HG03565 (cell line): ENCODE measurements around the gene MAN1C1.

Source experiments
- ATAC-seq: cut with Tn5 transposase; IDR thresholded peaks from one replicate; pipeline ENCODE4 v1.9.1; 2021; ENCODE audit warnings: mild to moderate bottlenecking, moderate library complexity; ENCODE audit not compliant: unreplicated experiment

MAN1C1 gene

GRCh38 chr1:25750923-25751605 lies 134.5 kb downstream of the MAN1C1 start:
- no peak for ATAC-seq

- no peak for ATAC-seq
Observed at GRCh38 chr1:25754470-25755181, 138.0 kb downstream of the MAN1C1 start.

DNA sequence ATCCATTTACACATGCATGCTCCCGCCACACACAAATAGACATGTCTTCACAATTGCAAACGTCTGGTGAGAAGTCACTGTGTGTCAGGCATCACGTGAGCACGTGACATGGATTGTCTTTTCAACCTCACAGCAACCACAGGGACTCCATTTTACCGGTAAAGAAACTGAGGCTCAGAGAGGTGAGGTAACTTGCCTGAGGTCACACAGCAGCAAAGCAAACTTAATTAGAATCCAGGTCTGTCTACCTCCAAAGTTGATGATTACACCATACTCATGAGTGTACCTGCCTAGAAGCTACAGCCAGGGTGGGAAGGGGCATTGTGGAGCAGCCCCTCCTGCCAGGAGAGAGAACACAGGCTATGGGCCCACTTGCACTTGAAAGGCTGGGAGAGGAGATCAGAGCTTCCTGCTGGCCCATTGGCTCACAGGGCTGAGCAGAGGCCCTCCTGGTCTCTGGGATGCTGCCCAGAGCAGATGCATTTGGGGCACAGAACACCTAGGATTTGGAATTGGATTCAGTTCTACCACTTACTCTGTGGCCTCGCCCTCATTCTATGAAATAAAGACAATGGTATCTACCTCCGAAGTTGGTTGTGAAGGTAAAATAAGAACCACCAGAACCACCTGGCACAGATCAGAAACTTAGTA lies 139.0 kb downstream of the MAN1C1 start:
- no peak for ATAC-seq

DNA sequence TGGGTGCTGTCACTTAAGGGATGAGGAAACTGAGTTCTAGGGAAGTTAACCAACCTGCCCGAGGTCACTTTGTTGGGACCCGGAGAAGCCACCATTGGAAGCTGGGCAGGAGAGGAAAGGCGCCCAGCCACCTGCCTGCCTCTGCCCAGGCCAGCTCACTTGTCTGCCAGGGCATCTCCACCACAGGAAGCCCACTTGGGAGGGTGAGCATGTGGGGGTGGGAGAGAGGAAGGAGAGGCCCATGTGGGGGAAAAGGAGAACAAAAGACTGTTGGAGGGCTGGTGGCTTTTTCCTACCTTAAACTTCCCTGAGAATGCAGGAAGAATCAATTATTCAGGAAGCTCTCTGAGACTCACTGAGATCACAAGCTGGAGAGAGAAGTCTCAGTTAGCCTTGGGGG lies 139.6 kb downstream of the MAN1C1 start:
- no peak for ATAC-seq

DNA sequence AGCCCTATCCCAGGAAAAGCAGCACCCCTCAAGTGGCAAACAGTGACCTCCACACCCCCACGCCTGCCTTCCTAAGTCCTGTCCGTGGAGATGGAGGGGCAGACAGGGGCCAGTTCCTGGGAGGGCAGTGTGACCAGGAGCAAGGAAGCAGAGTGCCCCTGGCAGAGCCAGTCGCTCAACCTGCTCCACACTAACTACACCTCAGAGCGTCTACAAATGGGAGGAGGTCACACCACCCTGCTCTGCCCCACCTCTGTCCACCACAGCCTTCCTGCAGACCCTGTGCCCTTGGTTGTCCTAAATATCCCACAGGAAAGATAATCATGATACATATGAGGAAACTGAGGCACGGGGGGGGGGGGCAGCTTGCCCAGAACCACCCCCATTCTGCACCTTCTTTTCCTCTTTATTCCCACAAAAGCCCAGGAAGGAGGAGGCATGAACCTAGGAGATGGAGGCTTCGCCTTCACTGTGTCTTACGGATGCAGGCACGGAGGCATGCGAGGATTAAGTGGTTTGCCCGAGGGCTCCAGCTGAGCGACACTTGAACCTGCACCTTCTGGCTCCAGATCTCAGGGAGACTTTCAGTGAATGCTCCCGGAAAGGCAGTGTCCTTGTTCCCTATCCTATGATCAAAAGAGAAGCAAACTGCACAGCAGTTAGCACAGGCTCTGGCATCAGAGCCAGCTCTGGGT lies 140.7 kb downstream of the MAN1C1 start:
- ATAC-seq: no peak

GRCh38 chr1:25757846-25758185 lies 141.2 kb downstream of the MAN1C1 start:
- no peak for ATAC-seq

GRCh38 chr1:25758466-25759070 lies 142.0 kb downstream of the MAN1C1 start:
- no peak for ATAC-seq

- no peak for ATAC-seq
Observed at GRCh38 chr1:25760122-25760719, 143.6 kb downstream of the MAN1C1 start.

DNA sequence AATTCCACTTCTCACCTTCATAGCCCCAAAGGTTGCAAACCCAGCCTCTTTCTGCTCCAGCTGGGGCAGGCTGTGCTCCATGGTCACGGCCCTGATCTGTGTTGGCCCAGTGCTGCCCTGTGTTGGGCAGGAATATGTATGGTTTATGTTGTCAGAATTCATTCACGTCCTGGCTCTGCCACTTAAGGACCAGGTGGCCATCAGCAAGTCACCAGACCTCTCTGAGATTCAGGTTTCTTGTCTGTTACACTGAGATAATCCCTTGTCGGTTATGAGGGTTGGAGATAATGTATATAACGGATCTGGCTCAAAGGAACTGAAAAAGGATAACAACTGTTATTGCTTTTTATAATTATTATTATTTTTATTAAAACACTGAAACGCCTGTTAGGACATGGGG lies 144.3 kb downstream of the MAN1C1 start:
- no peak for ATAC-seq

DNA sequence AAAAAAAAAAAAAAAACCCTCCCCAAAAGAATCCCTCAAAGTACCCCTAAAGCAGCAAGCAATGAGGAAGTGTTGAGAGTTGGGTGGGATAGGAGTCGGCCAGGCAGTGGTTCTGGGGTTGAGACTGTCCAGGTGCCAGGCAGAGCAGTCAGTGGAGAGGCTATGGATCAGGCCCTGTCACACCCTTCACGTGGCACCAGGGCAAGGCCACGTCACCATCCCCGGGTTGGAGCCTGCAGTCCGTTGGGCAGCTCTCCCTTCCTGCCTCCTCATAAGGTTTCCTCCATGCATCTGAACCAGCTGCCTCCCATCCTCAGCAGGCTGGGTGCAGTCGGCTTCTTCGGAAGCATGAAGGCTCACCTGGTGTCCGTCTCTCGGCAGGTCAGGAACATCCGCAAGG lies 146.9 kb downstream of the MAN1C1 start:
- no peak for ATAC-seq

DNA sequence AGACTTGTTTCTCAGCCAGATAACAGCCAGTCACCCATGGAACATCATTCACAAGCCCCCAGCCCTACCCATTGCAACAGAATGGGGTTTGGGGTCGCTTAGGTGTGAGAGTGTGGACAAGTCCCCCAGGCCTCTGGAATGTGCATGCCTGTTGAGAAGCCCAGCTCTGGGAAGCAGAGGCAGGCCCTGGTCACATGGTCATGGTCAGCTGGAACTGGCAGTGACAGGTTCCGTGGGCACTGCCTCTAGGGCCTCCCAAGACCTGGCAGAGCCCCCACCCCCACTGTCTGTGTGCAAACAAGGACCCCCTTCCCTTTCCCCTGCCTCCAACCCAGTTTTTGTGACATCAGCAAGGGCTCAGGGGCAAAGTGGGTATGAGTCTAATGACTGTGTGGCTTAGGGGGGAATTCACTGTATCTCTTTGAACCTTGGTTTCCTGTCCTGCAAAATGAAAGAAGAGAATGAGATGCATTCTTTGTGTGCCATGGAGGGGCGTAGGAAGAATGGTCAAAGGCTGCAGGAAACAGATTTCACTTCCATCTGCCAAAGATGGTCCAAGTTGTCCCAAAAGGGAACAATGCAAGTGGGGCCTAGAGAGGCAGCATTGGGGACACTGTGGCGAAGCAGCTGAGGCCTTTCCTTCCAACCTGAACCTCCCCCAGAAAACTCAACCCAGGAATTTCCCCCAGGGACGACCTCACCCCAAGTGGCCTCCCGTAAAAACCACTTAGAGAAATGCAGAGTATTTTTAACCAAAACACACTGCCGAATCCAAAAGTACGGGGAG lies 148.7 kb downstream of the MAN1C1 start:
- ATAC-seq: no peak

- ATAC-seq: no peak
Observed at GRCh38 chr1:25765923-25766589, 149.5 kb downstream of the MAN1C1 start.

DNA sequence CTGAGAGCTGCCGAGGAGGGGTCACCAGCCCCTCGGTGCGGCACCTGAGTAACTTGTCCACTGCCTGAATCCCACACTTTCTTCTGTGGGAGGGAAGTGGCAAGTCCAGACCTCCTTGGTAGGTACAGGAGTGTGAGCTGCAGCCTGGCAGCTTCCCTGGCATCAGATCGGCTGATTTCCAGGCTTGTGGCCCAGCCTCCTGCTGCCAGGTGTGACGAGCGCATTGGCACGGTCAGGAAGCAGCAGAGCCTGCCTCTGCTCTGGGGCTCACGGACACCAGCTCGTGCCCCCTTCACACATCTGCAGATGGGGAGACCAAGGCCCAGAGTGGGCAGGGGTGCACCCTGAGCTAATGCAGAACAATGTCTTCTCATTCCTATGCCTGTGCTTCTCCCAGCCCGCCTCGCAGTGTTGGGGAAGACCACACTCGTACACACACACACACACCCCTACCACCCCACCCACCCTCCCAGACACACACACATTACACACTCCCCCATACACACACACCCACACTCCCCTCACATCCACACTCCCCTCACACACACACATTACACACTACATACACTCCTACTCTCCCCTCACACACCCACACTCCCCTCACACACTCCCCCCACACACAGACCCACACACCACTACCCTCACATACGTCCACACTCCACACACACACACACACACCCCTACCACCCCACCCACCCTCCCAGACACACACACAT lies 150.3 kb downstream of the MAN1C1 start:
- ATAC-seq: no peak

- no peak for ATAC-seq
Observed at GRCh38 chr1:25767437-25767770, 150.8 kb downstream of the MAN1C1 start.

GRCh38 chr1:25768999-25769398 lies 152.4 kb downstream of the MAN1C1 start:
- no peak for ATAC-seq

GRCh38 chr1:25769625-25770383 lies 153.2 kb downstream of the MAN1C1 start:
- ATAC-seq: no peak

DNA sequence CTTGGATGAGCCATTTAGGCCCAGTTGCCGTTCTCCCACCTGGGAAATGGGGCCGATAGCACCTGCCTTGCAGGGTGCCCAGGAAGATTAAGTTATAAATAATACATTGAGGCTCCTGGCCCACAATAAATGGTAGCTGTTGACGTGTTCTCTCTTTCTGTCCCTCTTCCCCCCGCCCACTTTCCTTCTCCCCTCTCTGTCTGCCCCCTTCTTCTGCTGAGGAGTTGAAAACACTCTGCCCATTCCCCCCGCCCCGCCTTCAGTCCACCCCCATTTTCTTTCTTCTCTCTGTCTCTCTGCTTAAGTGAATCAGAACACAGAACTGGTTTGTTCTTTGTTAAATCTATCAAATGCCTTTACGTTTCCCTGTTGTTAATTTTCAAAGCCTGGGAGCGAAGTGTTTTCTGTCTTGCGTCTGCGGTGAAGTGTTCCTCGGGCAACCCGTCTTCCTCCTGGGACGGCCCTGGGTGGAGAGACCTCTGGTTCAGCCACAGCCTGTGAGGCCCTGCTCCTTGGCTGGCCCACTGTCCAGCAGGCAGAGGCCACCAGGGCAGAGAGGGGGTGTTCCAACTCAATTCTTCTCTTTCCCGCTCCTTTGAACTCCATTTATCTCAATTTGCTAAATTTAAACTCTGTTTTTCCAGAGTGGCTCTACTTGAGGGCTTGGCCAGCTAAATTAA lies 154.1 kb downstream of the MAN1C1 start:
- no peak for ATAC-seq
